ENCODE data around the gene TMEM14C. TPM values are rescaled to one million over a fixed set of nuclear protein-coding genes. Genes with fewer than 3 reads are reported as not detected.

TMEM14C gene
- polyA plus RNA-seq (ENCODE audit: insufficient read length in 4 of 4): 100 to 1,000 TPM; 140 to 184 (median 161) TPM

DNA sequence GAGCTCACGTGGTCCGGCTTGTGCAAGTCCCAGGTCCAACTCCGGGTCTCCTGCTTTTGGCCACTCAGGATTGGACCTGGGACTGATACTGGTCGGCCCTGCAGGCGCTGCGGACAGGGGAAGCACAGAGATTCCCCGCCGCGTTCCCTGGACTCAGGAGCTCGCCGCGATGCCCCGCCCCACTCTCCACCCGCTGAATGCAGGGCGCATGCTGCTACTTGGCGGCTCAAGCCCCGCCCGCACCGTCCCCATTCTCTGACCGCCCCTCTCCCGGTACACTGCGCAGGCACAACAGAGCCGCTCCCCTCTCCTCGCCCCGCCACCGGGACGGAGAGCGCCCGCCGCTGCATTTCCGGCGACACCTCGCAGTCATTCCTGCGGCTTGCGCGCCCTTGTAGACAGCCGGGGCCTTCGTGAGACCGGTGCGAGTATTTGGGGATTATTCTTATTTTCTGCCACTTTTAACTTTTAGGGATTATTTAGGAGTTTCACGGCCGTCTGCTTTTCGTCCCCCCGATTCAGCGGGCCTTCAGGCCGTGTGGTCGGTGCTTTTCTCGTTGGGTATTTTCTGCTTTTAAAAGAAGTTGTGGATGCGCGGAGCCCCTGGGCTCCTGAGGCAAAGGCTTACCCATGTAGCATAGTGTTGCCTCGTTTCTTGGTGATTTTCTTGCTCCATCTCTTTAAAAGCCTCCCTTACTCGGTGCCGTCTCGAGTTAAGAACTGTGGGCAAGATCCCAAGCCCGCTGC, at the start of gene TMEM14C:
Gene TMEM14C (plus strand): TSS at position 251 of the 747 bp plus-strand sequence. CDS start 1,544 bp downstream, outside the sequence.
- DNase-seq (ENCODE audit: low read depth in 4 of 4, low spot score in 2 of 4): peak; percentile 87 to 97 (median 93)

GRCh38 chr6:10676403-10676802, 46.5 kb upstream of the TMEM14C start:
- no peak for DNase-seq (ENCODE audit: low read depth in 4 of 4, low spot score in 2 of 4)

GRCh38 chr6:10678456-10678855, 44.4 kb upstream of the TMEM14C start:
- no peak for DNase-seq (ENCODE audit: low read depth in 4 of 4, low spot score in 2 of 4)

DNA sequence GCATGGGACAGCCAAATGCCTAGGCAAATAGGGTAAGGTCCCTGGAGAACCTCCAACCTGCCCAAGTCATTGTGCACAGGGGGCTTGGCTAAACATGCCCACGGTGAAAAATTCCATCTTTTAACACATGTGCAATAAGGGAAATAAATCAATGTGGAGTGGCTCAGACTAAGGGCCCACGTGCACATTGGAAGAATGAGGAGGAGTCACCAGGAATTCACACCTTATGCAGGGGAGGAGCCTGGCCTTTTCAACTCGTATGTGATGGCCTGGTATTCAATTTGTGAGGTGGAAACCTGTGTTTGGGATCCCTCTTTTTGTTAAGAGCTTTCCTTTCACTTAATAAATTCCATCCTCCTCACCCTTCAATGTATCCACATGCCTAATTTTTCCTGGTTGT, 41.1 kb upstream of the TMEM14C start:
- DNase-seq (ENCODE audit: low read depth in 4 of 4, low spot score in 2 of 4): no peak

DNA sequence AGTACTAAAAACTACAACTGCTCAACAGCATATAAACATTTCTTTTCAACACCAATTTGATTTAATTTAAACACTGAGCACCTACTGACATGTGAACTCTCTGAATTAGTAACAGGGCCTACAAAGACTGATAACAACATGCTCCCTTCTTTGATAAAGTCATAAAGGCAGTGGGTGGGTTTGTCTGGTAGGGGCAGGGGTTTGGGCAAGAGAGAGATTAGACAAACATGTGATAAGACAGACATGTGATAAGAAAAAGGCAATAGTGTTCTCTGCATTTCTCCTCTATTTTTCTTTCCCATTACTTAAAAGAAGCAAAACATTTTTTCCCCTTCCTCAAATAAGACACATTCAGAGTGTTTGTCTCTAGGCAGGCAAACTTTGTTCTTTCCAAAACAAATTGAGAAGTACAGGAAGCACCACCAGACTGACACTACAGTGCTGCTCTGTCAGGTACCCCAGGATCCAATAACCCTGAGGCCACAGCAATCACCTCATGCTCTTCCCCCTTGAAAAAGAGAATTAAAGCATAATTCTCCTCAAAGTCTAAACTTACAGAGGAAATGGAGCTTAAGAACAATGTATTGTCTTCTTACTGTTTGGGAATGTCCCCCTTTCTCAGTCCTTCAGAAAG, 40.4 kb upstream of the TMEM14C start:
- no peak for DNase-seq (ENCODE audit: low read depth in 4 of 4, low spot score in 2 of 4)

- DNase-seq (ENCODE audit: low read depth in 4 of 4, low spot score in 2 of 4): no peak
Measured at GRCh38 chr6:10684618-10685017, 38.3 kb upstream of the TMEM14C start.

GRCh38 chr6:10685092-10685915, 37.6 kb upstream of the TMEM14C start:
- no peak for DNase-seq (ENCODE audit: low read depth in 4 of 4, low spot score in 2 of 4)

- DNase-seq (ENCODE audit: low read depth in 4 of 4, low spot score in 2 of 4): no peak
Measured at GRCh38 chr6:10686901-10687300, 36.0 kb upstream of the TMEM14C start.

DNA sequence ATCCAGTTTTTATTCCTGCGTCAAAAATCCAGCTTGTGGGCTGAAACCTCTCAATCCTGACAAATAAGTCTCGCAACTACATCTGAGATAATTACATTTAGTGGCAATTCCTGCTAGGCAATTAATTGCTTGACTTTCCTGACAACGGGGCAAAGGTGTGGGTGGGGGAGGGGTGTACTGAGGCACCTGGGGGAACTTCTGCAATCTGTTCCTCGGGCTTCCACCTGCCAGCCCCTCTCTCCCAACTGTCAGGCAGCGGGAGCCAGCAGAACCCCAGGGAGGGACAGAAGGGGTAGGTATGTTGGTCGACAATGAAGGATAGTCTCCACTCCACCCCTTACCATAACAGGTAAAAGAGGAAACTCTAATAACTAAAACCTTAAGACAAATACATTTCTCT, 35.3 kb upstream of the TMEM14C start:
- DNase-seq (ENCODE audit: low read depth in 4 of 4, low spot score in 2 of 4): no peak

DNA sequence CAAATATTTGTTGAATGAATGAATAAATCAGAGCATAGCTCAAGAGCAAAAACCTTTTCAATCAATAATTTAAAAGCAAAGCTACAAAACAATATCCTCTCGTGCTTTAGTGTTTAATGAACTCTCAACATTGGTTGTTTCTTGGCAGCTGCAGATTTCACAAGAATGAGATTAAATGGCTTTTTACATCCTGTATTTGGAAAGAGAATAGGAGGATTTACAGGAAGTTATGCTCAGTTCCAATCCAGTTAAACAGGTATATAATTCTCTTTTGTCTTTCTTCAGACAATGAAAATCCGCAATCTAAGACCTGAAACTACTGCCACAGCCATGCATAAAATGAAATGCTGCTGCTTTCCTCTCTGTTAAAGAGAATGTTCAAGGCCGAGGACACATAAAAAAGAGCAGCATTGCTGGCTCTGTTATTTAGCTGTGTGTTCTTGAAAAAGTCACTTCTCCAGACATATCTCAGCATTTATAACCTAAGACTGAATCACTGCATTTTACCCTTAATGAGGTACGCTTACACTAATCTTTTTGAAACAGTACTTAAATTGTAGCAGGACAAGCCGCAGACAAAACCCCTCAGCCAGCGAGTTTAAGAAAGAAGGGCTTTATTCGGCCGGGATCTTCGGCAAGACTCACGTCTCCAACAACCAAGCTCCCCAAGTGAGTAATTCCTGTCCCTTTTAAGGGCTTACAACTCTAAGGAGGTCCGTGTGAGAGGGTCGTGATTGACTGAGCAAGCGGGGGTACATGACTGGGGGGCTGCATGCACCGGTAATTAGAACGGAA, 32.0 kb upstream of the TMEM14C start:
- no peak for DNase-seq (ENCODE audit: low read depth in 4 of 4, low spot score in 2 of 4)

DNA sequence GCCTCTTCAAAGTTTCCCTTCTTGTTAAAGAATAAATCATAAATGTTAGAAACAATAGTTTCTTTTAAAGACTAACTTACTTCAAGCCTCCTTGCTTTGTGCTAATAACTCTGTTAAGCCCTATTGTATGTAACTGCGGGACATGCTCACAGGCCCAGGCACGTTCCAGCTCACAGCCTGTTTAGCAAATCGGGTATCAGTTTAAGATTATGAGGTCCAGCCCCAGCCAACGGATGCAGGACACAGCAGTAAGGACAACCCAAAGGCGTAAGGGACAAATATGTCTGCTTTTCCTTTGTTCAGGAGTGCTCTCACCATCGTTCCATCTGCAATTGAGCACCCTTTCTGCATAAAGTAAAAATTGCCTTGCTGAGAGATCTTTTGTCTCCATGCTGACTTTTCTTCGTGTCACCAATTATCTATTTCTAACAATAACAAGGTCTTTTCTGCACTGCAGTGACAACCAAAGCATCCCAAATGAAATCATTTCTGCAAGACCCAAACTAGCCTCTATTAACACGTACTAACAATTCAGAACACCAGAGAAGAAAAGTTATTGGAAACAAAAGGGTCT, 29.8 kb upstream of the TMEM14C start:
- DNase-seq (ENCODE audit: low read depth in 4 of 4, low spot score in 2 of 4): no peak

DNA sequence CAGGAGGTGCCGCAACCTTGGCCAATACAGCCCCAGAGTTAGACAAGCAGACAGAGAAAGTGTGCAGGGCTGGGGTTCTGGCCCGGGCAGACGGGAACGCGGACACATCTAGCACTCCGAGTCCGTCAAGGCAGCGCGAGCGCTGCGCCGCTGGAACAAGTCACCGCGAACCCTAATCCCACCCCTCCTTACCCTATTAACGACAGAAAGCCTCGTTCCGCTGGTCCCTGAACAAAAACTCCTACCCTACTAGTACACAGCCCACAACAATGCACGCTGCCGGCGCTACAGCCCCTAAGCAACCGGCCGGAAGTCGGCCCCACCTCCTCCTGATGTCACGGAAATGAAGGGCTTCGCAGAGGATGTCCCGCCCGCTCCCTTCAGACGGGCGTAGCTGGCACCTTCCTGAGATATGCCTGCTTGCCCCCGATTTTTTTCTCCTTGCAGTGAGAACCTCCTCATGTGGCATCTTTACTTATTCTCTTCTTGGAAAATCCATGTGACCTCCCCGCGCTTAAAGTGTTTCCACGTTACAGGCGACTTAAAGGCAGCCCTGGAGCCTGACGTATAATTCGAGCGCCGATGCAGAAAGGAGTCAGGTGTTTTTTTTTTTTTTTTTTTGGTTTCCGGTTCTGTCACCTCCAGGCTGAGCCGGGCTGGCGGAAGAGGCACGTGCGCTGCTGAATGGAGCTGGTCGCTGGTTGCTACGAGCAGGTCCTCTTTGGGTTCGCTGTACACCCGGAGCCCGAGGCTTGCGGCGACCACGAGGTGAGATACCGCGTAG, 28.4 kb upstream of the TMEM14C start, which contains the start of the genes C6orf52 and PAK1IP1:
Gene C6orf52 (minus strand): TSS at position 315 of the 784 bp plus-strand sequence. CDS start 7,066 bp downstream, outside the sequence.
Gene PAK1IP1 (plus strand): TSS at position 671 of the 784 bp plus-strand sequence. CDS start 14 bp downstream, at position 685.
- peak; percentile 94 to 98 (median 96) for DNase-seq (ENCODE audit: low read depth in 4 of 4, low spot score in 2 of 4)

DNA sequence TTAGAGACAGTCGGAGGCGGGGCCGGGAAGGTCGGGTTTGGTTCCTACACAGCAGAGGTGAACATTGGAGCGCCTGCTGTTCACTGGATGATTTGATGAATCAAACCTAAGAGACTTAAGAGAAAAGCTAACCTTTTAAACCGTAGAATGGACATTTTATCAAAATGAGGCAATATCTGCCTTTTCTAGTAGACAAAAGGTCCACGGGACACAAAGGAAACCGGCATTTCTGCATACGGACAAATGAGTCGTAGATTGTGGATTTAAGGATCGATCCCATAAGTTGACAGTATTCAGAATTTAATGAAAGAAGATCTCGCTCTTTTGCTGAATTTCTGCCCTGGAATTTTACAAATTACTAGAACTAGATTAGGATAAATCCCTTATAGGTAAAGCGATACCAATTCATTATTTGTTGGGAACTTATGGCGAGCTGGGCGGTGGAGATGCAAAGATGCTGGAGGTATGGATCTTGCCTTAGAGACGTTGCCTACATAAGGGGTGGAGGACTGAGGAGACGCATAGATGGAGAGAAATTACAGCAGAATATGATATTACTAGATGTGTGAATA, 27.7 kb upstream of the TMEM14C start:
- no peak for DNase-seq (ENCODE audit: low read depth in 4 of 4, low spot score in 2 of 4)

DNA sequence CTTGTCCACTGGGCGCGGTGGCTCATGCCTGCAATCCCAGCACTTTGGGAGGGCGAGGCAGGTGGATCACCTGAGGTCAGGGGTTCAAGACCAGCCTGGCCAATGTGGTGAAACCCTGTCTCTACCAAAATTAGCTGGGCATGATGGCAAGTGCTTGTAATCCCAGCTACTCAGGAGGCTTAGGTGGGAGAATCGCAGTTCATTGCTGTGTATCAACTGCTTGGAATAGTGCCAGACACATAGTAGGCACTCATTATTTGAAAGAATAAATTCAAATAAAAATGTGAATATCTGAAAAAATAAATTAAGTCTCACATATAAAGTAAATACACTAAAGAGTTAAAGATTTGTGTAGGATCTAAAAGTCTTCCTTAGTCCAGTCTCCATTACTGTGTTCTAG, 26.2 kb upstream of the TMEM14C start:
- DNase-seq (ENCODE audit: low read depth in 4 of 4, low spot score in 2 of 4): no peak

GRCh38 chr6:10713962-10714361, 8.9 kb upstream of the TMEM14C start:
- no peak for DNase-seq (ENCODE audit: low read depth in 4 of 4, low spot score in 2 of 4)

- no peak for DNase-seq (ENCODE audit: low read depth in 4 of 4, low spot score in 2 of 4)
Measured at GRCh38 chr6:10719296-10719963, 3.4 kb upstream of the TMEM14C start.

DNA sequence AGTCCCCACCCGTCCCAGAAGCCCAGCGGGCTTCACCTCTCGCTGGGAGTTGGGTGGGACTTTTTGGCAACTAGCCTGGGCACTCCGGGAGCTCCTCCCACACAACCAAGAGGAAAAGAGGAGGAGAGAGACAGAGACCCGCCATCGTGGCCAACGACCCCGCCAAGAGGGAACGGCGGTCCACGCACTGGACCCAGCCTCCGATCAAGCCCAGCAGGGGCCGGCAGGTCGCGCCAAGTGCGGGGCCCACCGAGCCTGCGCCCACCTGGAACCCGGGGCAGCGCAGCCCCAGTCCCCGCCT, 3.0 kb upstream of the TMEM14C start:
- DNase-seq (ENCODE audit: low read depth in 4 of 4, low spot score in 2 of 4): no peak

DNA sequence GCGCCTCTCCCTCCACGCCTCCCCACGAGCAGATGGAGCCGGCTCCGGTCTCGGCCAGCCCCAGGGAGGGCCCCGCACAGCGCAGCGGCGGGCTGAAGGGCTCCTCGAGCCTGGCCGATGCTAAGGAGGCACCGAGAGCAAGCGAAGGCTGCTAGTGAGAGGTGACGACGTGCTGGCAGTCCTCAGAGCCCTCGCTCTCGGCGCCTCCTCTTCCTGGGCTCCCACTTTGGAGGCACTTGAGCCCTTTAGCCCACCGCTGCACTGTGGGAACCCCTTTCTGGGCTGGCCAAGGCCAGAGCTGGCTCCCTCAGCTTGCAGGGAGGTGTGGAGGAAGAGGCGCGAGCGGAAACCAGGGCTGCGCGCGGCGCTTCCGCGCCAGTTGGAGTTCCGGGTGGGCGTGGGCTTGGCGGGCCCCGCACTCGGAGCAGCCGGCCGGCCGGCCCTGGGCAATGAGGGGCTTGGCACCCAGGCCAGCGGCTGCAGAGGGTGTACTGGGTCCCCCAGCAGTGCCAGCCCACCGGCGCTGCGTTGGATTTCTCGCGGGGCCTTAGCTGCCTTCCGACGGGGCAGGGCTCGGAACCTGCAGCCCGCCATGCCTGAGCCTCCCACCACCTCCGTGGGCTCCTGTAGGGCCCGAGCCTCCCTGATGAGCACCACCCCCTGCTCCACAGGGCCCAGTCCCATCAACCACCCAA, 2.5 kb upstream of the TMEM14C start:
- DNase-seq (ENCODE audit: low read depth in 4 of 4, low spot score in 2 of 4): no peak

Measured in left renal cortex interstitium (tissue), 4 donors.